OCI-LY1 (cell line): ENCODE measurements around the gene ENPP7.

Source experiments
- H2AFZ ChIP-seq: fragments of 200-600 bp; sonication (generic), shearing (Covaris generic); 2 replicates; pipeline ENCODE4 v1.6.0; 2014; ENCODE audit warnings: antibody characterized with exemption, mild to moderate bottlenecking, low read length
- H3F3A ChIP-seq: fragments of 200-600 bp; sonication (generic), shearing (Covaris generic); 2 replicates; pipeline ENCODE4 v1.6.0; 2014; ENCODE audit warnings: mild to moderate bottlenecking, antibody characterized with exemption, low read length, moderate library complexity; ENCODE audit not compliant: insufficient read depth
- H3K27ac ChIP-seq: fragments of 200-600 bp; sonication (generic); 2 replicates; pipeline ENCODE4 v1.5.1; 2014; ENCODE audit warnings: low read length, mixed run types, mild to moderate bottlenecking, low read depth; ENCODE audit not compliant: poor library complexity, severe bottlenecking
- H3K27me3 ChIP-seq: fragments of 200-600 bp; sonication (generic); 2 replicates; pipeline ENCODE4 v1.6.0; 2014; ENCODE audit warnings: antibody characterized with exemption, mild to moderate bottlenecking, low read length, moderate library complexity; ENCODE audit not compliant: insufficient read depth
- H3K36me3 ChIP-seq: fragments of 200-600 bp; sonication (generic); 2 replicates; pipeline ENCODE4 v1.6.1; 2014; ENCODE audit warnings: mild to moderate bottlenecking, antibody characterized with exemption, low read length, moderate library complexity, mixed read lengths; ENCODE audit not compliant: insufficient read depth
- H3K4me1 ChIP-seq: fragments of 200-600 bp; sonication (generic); 2 replicates; pipeline ENCODE4 v1.5.1; 2014; ENCODE audit warnings: mild to moderate bottlenecking, low read length, moderate library complexity; ENCODE audit not compliant: insufficient read depth, severe bottlenecking
- H3K4me2 ChIP-seq: fragments of 200-600 bp; sonication (generic), shearing (Covaris generic); 2 replicates; pipeline ENCODE4 v1.6.1; 2014; ENCODE audit warnings: low read length
- H3K4me3 ChIP-seq: fragments of 200-600 bp; sonication (generic); 2 replicates; pipeline ENCODE4 v1.5.1; 2014; ENCODE audit warnings: low read length, low read depth, mild to moderate bottlenecking, mixed read lengths; ENCODE audit not compliant: poor library complexity, severe bottlenecking
- H3K79me2 ChIP-seq: fragments of 200-600 bp; shearing (Covaris generic); 2 replicates; pipeline ENCODE4 v1.6.1; 2016; ENCODE audit warnings: mixed run types, low read length, mixed read lengths; ENCODE audit not compliant: insufficient read depth
- H3K9ac ChIP-seq: fragments of 200-600 bp; sonication (generic), shearing (Covaris generic); 2 replicates; pipeline ENCODE4 v1.6.1; 2014; ENCODE audit warnings: mild to moderate bottlenecking, low read length, mixed read lengths
- H3K9me2 ChIP-seq: fragments of 200-600 bp; sonication (generic), shearing (Covaris generic); 2 replicates; pipeline ENCODE4 v1.6.1; 2014; ENCODE audit warnings: low read depth, mild to moderate bottlenecking, low read length, mixed read lengths
- H3K9me3 ChIP-seq: fragments of 200-600 bp; shearing (Covaris generic); 2 replicates; pipeline ENCODE4 v1.6.1; 2014; ENCODE audit warnings: low read length, mixed read lengths
- H4K20me1 ChIP-seq: fragments of 200-600 bp; sonication (generic), shearing (Covaris generic); 2 replicates; pipeline ENCODE4 v1.6.0; 2016; ENCODE audit warnings: mild to moderate bottlenecking, low read length; ENCODE audit not compliant: insufficient read depth
- EZH2 ChIP-seq: fragments of 200-600 bp; sonication (generic), shearing (Covaris generic); IDR thresholded peaks from 2 replicates; pipeline ENCODE4 v1.8.0; 2017; ENCODE audit warnings: borderline replicate concordance, mixed run types, mild to moderate bottlenecking, antibody characterized with exemption, low read length, moderate library complexity, mixed read lengths
- TF ChIP-seq, protein P1 (sequence below): fragments of 200-600 bp; sonication (generic), shearing (Covaris generic); IDR thresholded peaks from 2 replicates; pipeline ENCODE4 v1.5.1; 2017; ENCODE audit warnings: mild to moderate bottlenecking, antibody characterized with exemption, low read length, moderate library complexity, mixed read lengths

The ENPP7 gene

DNA sequence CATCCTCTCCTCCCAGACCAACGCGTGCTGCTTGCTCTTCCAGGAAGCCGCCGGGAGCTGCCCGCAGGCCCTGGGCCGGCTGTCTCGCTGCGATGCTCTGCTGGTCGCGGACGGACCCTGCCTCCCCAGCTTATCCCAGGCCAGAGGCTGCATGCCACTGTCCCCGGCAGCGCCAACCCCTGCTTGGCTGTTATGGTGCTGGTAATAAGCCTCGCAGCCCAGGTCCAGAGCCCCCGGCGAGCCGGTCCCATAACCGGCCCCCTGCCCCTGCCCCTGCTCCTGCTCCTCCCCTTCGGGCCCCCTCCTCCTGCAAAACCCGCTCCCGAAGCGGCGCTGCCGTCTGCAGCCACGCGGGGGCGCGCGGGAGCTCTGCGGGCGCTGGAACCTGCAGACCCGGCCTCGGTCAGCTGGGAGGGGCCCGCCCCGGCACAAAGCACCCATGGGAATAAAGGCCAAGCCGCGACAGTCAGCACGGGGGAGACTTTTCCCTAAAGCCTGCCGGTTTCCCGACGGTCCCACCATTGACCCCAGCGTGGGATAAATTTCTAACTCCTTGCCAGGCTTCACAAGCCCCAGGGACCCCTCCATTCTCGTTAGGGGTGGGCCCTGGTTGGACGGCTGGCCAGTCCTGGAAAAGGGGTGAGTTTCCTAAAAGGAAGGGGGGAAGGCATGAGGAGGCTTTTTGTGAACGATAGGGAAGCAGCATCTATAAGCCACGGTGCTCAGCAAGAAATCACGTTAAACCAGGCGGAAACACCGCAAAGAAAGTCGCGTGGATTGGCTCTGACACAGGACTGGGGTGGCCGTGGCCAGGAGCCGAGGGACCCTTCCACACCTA lies 11.2 kb downstream of the ENPP7 start:
- Histone ChIP-seq H3K27me3 (peaks cover 10% of the 10 kb centered on the region; the same call in 1 of the 2 replicates), H3K4me1 (peaks cover 3% of the 10 kb centered on the region), H3F3A (no peaks in the 10 kb centered on the region), H2AFZ (no peak overlapping the region), H3K9me3 (no peaks in the 10 kb centered on the region), H3K36me3 (no peaks in the 10 kb centered on the region), H3K4me3 (no peak overlapping the region), H3K9me2 (no peaks in the 10 kb centered on the region), H3K79me2 (no peaks in the 10 kb centered on the region), H3K9ac (no peak overlapping the region), H3K27ac (no peak overlapping the region), H4K20me1 (no peaks in the 10 kb centered on the region), H3K4me2 (no peak overlapping the region)
- TF ChIP-seq EZH2: no peak
- TF ChIP-seq, protein P1, sequence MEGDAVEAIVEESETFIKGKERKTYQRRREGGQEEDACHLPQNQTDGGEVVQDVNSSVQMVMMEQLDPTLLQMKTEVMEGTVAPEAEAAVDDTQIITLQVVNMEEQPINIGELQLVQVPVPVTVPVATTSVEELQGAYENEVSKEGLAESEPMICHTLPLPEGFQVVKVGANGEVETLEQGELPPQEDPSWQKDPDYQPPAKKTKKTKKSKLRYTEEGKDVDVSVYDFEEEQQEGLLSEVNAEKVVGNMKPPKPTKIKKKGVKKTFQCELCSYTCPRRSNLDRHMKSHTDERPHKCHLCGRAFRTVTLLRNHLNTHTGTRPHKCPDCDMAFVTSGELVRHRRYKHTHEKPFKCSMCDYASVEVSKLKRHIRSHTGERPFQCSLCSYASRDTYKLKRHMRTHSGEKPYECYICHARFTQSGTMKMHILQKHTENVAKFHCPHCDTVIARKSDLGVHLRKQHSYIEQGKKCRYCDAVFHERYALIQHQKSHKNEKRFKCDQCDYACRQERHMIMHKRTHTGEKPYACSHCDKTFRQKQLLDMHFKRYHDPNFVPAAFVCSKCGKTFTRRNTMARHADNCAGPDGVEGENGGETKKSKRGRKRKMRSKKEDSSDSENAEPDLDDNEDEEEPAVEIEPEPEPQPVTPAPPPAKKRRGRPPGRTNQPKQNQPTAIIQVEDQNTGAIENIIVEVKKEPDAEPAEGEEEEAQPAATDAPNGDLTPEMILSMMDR: peak; percentile 87

DNA sequence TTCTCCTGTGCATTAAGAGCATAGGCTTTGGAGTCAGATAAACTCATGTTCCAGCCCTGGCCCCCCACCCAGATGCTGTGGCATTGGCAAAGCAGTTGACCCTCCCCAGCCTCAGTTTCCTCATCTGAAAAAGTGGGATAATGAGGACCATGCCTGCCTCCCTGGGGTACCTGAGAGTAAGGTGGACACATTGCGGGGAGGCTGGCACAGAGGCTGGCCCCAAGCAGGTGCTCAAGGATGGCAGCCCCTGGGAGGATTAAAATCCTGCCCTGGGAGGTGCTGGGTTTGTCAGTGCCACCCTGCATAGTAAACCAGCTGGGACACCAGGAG lies 11.8 kb downstream of the ENPP7 start:
- Histone ChIP-seq H4K20me1 (no peaks in the 10 kb centered on the region), H3K4me1 (peaks cover 3% of the 10 kb centered on the region), H3K36me3 (no peaks in the 10 kb centered on the region), H3K9me3 (no peaks in the 10 kb centered on the region), H3K27ac (no peak overlapping the region), H3K9ac (no peak overlapping the region), H3F3A (no peaks in the 10 kb centered on the region), H3K27me3 (peaks cover 10% of the 10 kb centered on the region; the same call in 1 of the 2 replicates), H3K4me3 (no peak overlapping the region), H3K4me2 (no peak overlapping the region), H3K79me2 (no peaks in the 10 kb centered on the region), H2AFZ (no peak overlapping the region), H3K9me2 (no peaks in the 10 kb centered on the region)
- TF ChIP-seq, protein P1: no peak

DNA sequence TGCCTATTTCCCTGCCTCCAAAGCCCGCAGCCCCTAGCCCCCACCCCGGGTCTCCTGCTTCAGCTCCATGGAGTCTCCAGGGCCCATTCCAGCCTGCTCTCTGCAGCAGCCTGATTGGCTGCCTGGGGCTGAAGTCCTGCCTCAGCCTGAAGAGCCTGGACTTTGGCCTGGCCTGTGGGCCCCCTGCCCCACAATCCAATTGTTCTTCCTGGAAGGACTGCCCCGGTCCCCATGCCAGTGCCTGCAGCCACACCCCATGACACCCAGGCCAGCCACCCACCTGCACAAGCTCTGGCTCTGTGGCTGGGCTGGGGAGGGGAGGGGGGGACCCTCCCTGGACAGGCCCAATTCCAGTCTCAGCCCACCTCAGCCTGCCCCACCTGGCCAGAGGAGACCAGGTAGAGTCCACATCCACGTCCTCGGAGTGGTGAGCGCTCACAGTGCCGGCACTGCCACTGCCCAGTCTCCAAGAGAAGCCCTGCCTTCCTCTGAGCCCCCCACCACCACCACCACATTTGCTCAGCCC lies 12.3 kb downstream of the ENPP7 start:
- Histone ChIP-seq H3K4me2 (no peak overlapping the region), H3K9me2 (no peaks in the 10 kb centered on the region), H3K36me3 (no peaks in the 10 kb centered on the region), H3K27me3 (peaks cover 10% of the 10 kb centered on the region; the same call in 1 of the 2 replicates), H3K27ac (no peak overlapping the region), H3F3A (no peaks in the 10 kb centered on the region), H4K20me1 (no peaks in the 10 kb centered on the region), H3K9me3 (no peaks in the 10 kb centered on the region), H3K9ac (no peak overlapping the region), H3K4me3 (no peak overlapping the region), H3K79me2 (no peaks in the 10 kb centered on the region), H2AFZ (no peak overlapping the region), H3K4me1 (peaks cover 3% of the 10 kb centered on the region)
- TF ChIP-seq, protein P1: no peak
- TF ChIP-seq EZH2: no peak
